Adrenal gland (tissue), 5 donors: Measurements from ENCODE around the gene SFT2D1.

ENCODE experiments used
- CTCF ChIP-seq, 6 experiments: fragments of 450-650 bp in 4 of 6; fragments of 200-600 bp in 2 of 6; sonication (generic) in 1 of 6; IDR thresholded peaks; 1 replicate in 5 of 6; 2 replicates in 1 of 6; pipeline versions ENCODE4 v1.5.1 to v1.8.0; 2016 to 2021; ENCODE audit warnings: antibody characterized with exemption in 6 of 6, mild to moderate bottlenecking in 2 of 6, moderate library complexity in 1 of 6
- POLR2A ChIP-seq, 2 donors: fragments of 450-650 bp; IDR thresholded peaks; one replicate each; pipeline ENCODE4 v1.6.1; 2017; ENCODE audit warnings: antibody characterized with exemption in 2 of 2, mild to moderate bottlenecking in 2 of 2, moderate library complexity in 1 of 2
- donor health status: DM: no; HTN: no; CAD: no.

- no peak for TF ChIP-seq POLR2A (IDR thresholded peaks at IDR 0.05)
- no peak for TF ChIP-seq CTCF (IDR thresholded peaks at IDR 0.05)
These were observed 9.0 kb downstream of the SFT2D1 start for GRCh38 chr6:166333172-166333995.
